OCI-LY7 (cell line): ENCODE data around the gene PDZRN4.
A peak's percentile ranks its signal among the peaks of the same experiment; 100 is the strongest.

Experiments
- EZH2phosphoT487 ChIP-seq: fragments of 200-600 bp; sonication (generic); IDR thresholded peaks from 2 replicates; pipeline ENCODE4 v1.6.1; 2018; ENCODE audit warnings: low read depth, borderline replicate concordance, mild to moderate bottlenecking, mixed run types, antibody characterized with exemption, low read length, moderate library complexity, mixed read lengths
- TF ChIP-seq, protein P1 (sequence below): fragments of 200-600 bp; sonication (generic); conservative IDR thresholded peaks from 2 replicates; pipeline ENCODE4 v1.5.1; 2014; ENCODE audit warnings: mild to moderate bottlenecking, antibody characterized with exemption, low read length, moderate library complexity, mixed read lengths

DNA sequence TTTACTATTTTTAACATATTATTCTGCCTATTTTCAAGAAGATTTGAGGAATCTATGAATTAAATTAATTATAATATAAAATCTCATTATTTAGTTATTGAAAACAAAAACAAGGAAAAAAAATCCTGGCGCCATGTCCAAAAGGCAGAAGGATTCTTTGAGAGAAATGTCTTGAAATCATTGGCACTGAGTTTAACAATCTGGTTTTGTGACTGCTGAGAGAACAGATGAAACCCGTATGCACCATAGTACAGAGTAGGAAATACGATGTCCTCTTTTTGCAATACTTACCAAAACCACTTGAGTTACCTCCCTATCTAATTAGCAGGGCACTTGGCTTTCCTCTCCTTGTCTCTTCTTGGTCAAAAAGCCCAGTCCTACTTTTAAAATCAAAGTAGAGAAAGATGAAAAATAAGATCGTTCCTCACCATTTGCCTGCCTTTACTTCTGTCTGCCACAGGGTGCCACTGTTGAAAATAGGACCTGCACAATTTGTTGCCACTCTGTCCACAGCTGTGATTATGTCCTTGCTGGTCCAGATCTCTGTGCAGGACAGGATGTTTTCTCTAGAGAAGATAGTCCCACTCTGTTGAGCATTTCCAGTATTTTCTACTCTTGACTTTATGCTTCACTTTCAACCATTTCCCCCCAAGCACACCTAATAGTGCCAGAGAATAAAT, 179.7 kb downstream of the PDZRN4 start:
- TF ChIP-seq EZH2phosphoT487: no peak
- TF ChIP-seq, protein P1, sequence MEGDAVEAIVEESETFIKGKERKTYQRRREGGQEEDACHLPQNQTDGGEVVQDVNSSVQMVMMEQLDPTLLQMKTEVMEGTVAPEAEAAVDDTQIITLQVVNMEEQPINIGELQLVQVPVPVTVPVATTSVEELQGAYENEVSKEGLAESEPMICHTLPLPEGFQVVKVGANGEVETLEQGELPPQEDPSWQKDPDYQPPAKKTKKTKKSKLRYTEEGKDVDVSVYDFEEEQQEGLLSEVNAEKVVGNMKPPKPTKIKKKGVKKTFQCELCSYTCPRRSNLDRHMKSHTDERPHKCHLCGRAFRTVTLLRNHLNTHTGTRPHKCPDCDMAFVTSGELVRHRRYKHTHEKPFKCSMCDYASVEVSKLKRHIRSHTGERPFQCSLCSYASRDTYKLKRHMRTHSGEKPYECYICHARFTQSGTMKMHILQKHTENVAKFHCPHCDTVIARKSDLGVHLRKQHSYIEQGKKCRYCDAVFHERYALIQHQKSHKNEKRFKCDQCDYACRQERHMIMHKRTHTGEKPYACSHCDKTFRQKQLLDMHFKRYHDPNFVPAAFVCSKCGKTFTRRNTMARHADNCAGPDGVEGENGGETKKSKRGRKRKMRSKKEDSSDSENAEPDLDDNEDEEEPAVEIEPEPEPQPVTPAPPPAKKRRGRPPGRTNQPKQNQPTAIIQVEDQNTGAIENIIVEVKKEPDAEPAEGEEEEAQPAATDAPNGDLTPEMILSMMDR: peak; percentile 86
